Ovary (tissue), 9 donors: ENCODE results near the gene ATG16L2. TPM values are rescaled to one million over a fixed set of nuclear protein-coding genes. Genes with fewer than 3 reads are reported as not detected.

Experiments used
- DNase-seq, 5 donors: peaks; one replicate each; pipeline ENCODE4 v3.0.0-alpha.2; 2019 to 2020
- H3K27ac ChIP-seq, 2 donors: fragments of 200-600 bp; one replicate each; pipeline versions ENCODE4 v1.5.1 to v1.8.0; 2019 to 2022
- H3K27me3 ChIP-seq: fragments of 200-600 bp; one replicate; pipeline ENCODE4 v1.8.0; 2022
- H3K36me3 ChIP-seq: fragments of 200-600 bp; sonication (generic); one replicate; pipeline ENCODE4 v1.5.1; 2019
- H3K4me1 ChIP-seq: one replicate; pipeline ENCODE4 v1.8.1; 2013; ENCODE audit warnings: mild to moderate bottlenecking, moderate library complexity; ENCODE audit not compliant: insufficient read depth
- H3K4me3 ChIP-seq: fragments of 200-600 bp; sonication (generic); one replicate; pipeline ENCODE4 v1.5.1; 2017
- H3K9me3 ChIP-seq, 2 donors: fragments of 200-600 bp in 1 of 2; sonication (generic) in 1 of 2; one replicate each; pipeline versions ENCODE4 v1.5.1 to v1.8.1; 2013 to 2019; ENCODE audit warnings: mild to moderate bottlenecking in 1 of 2, moderate library complexity in 1 of 2
- CTCF ChIP-seq, 3 donors: fragments of 450-650 bp in 2 of 3; fragments of 200-600 bp in 1 of 3; IDR thresholded peaks; one replicate each; pipeline versions ENCODE4 v1.5.1 to v1.8.0; 2016 to 2022; ENCODE audit warnings: antibody characterized with exemption in 3 of 3, mild to moderate bottlenecking in 1 of 3
- EP300 ChIP-seq: sonication (generic); formaldehyde crosslinking; IDR thresholded peaks from one replicate; pipeline ENCODE4 v1.6.1; 2017; ENCODE audit warnings: antibody characterized with exemption
- POLR2A ChIP-seq: fragments of 450-650 bp; IDR thresholded peaks from one replicate; pipeline ENCODE4 v1.6.1; 2017; ENCODE audit warnings: antibody characterized with exemption, mild to moderate bottlenecking, moderate library complexity
- WGBS, 3 donors: extraction: QIAGEN DNeasy Blood & Tissue Kit in 1 of 3; methylation state at CpG; one replicate each; pipeline versions ENCODE4 v1.1.5 to v1.1.7; 2013 to 2017; 5-methylcytosine and 5-hydroxymethylcytosine counted together
- intact Hi-C, 4 donors: fragments of 100-400 bp; cut with DNase I; formaldehyde crosslinking; loops; one replicate each; pipeline versions ENCODE4 v1.11.0 to v1.15.1; 2022 to 2023
- polyA plus RNA-seq, 2 donors: library from polyadenylated mRNA; stranded (reverse); fragments of 200-250 nt in 1 of 2; fragments of 350-450 nt in 1 of 2; fragmentation: Illumina TruSeq in 1 of 2; extraction: RNeasy Lipid Tissue Mini Kit (QIAGEN cat#74804) in 1 of 2; gene quantifications; one replicate each; pipeline ENCODE4 v1.2.3, GENCODE V29; 2013 to 2014
- total RNA-seq, 7 donors: library from RNA; depleted of rRNA in 2 of 7; stranded (reverse); fragments of >200 nt in 2 of 7; fragmentation: NEBNext Ultra II Directional in 3 of 7; extraction: Animal tissue kit (Norgen Biotek cat#: 25700) in 3 of 7; gene quantifications; one replicate each; pipeline versions ENCODE4 v1.1.0 to v1.2.4, GENCODE V29; 2016 to 2023
- donor health status: DM: no; HTN: no; CAD: no; lungs with moderate emphysema.
- donor health status: DM: no; HTN: no; CAD: no.
- donor health status: Bipolar disorder and iron deficiency.
- donor health status: DM: yes; HTN: yes; CAD: no.
- donor health status: DM: no; HTN: no; CAD: no.
- donor health status: DM: yes; HTN: yes; CAD: no.

ATG16L2 gene
- total and polyA plus RNA-seq, 9 donors, result 21.8 to 42.3 (median 30.3) TPM

GRCh38 chr11:72860592-72860991 lies 46.4 kb downstream of the ATG16L2 start:
- H3K27ac ChIP-seq, result no peak overlapping the region
- no peak for DNase-seq
- 94 to 97% (median 96%) methylated on average over 4 of the region's 4 CpGs for WGBS, 3 donors
- H3K27me3 ChIP-seq, result no peaks in the 10 kb centered on the region
- no peak overlapping the region for H3K4me3 ChIP-seq
- TF ChIP-seq POLR2A (no peak), EP300 (no peak), CTCF (IDR thresholded peaks at IDR 0.05) (no peak)
- H3K4me1 ChIP-seq, result peaks cover 12% of the 10 kb centered on the region
- intact Hi-C loops, result no loop called here
- no peaks in the 10 kb centered on the region for H3K9me3 ChIP-seq
- H3K36me3 ChIP-seq, result no peaks in the 10 kb centered on the region

- Histone ChIP-seq H3K4me1 (peaks cover 13% of the 10 kb centered on the region), H3K4me3 (no peak overlapping the region), H3K27me3 (no peaks in the 10 kb centered on the region), H3K36me3 (no peaks in the 10 kb centered on the region), H3K9me3 (no peaks in the 10 kb centered on the region), H3K27ac (peak overlapping the region in 1 of 2 donors; percentile 22)
- 34 to 77% (median 58%) methylated on average over 1 of the region's 1 CpG for WGBS, 3 donors
- DNase-seq, result no peak
- no peak for TF ChIP-seq POLR2A
- TF ChIP-seq CTCF (IDR thresholded peaks at IDR 0.05), result no peak
- TF ChIP-seq EP300, result no peak
- intact Hi-C loops, result no loop called here
Measured at GRCh38 chr11:72863091-72863490, 48.9 kb downstream of the ATG16L2 start.

GRCh38 chr11:72863916-72864315 lies 49.7 kb downstream of the ATG16L2 start:
- intact Hi-C loops, result no loop called here
- Histone ChIP-seq H3K9me3 (no peaks in the 10 kb centered on the region), H3K27ac (no peak overlapping the region)

GRCh38 chr11:72864702-72865655 lies 50.8 kb downstream of the ATG16L2 start:
- DNase-seq, result no peak

More at GRCh38 chr11:72863916-72864315, 49.7 kb downstream of the ATG16L2 start:
- no peaks in the 10 kb centered on the region for H3K36me3 ChIP-seq
- WGBS, 3 donors, result 56 to 68% (median 56%) methylated on average over 1 of the region's 1 CpG
- TF ChIP-seq EP300 (no peak), POLR2A (no peak), CTCF (IDR thresholded peaks at IDR 0.05) (no peak)
- H3K27me3 ChIP-seq, result no peaks in the 10 kb centered on the region
- peaks cover 11% of the 10 kb centered on the region for H3K4me1 ChIP-seq
- no peak for DNase-seq
- no peak overlapping the region for H3K4me3 ChIP-seq

More at GRCh38 chr11:72864702-72865655, 50.8 kb downstream of the ATG16L2 start:
- intact Hi-C loops, result no loop called here
- Histone ChIP-seq H3K27ac (peak overlapping the region in 1 of 2 donors; percentile 30), H3K4me1 (peaks cover 11% of the 10 kb centered on the region), H3K27me3 (no peaks in the 10 kb centered on the region), H3K9me3 (no peaks in the 10 kb centered on the region), H3K4me3 (no peak overlapping the region), H3K36me3 (no peaks in the 10 kb centered on the region)
- TF ChIP-seq POLR2A (no peak), EP300 (no peak), CTCF (IDR thresholded peaks at IDR 0.05) (no peak)
- WGBS, 3 donors, result 4 to 9% (median 5%) methylated on average over 5 of the region's 5 CpGs
